HG03565 (cell line): Measurements from ENCODE around the gene APOA1.
"Not testable (repeated sequence)": the region's sequence is repeated elsewhere in the genome, so short reads cannot be mapped to it uniquely, and the experiment has no call there.

Experiments
- ATAC-seq: cut with Tn5 transposase; IDR thresholded peaks from one replicate; pipeline ENCODE4 v1.9.1; 2021; ENCODE audit warnings: mild to moderate bottlenecking, moderate library complexity; ENCODE audit not compliant: unreplicated experiment

The APOA1 gene

DNA sequence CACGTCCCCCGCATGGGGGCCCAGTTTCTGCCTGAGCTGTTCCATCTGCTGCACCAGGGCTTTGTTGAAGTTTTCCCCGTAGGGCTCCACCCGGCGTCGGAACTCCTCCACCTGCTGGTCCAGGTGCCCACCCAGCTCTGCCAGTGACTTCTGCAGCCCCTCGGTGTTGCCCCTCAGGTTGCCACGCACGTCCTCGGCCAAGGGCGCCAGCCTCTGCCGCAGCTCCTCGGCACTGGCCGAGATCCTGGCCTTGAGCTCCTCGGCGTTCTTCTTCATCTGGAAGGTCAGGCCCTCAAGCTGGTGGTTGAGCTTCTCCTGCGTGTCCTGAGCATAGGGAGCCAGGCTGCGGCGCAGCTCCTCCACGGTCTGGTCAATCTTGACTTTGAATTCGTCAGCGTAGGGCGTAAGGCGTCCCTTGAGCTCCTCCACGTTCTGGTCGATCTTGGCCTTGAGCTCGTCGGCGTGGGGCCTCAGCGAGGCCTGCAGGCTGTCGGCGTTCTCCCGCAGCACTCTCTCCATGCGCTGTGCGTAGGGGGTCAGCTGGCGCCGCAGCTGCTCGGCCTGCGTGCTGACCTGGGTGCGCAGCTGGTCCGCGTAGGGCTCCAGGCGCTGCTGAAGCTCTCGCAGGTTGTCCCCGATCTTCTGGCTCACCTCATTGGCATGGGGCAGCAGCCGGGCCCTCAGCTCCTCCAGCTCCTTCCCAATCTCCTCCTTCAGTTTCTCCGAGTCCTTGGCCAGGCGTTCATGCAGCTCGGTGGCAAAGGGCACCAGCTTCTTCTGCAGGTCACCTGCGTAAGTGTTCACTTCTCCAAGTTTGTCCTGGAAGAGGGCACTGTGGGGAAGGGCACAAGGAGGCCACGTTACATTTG lies 16.1 kb downstream of the APOA1 start:
- no peak for ATAC-seq

DNA sequence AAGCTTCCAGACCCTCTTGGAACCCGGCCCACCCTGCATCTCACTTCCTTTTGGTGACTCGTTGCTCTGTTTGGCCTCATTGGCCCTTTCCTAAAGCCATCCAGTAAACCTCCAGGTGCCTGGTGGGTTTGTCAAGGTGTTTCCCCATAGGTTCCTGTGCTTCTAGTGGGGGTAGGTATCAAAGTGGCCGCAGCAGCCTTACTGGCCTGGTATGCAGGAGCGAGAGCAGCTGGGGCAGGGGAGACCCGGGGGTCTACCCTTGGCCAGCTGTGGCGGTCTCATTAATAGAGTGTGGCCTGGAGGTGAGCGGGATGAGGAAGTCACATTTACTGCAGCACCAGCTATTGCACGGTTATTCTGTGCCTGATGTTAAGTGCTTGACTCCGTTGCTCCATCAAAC lies 18.4 kb downstream of the APOA1 start:
- ATAC-seq, result no peak

DNA sequence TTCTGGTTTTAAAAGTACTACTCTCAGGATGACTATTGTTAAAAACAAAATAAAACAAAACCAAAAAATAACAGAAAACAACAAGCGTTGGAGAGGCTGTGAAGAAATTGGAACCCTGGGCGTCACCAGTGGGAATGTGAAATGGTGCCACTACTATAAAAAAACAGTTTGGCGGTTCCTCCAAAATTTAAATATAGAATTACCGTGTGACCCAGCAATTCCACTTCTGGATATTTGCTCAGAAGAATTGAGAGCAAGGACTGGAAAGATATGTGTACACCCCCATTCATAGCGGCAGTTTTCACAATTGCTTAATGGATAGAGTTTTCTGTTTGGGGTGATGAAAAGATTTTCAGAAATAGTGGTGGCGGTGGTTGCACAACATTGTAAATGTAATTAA lies 22.9 kb downstream of the APOA1 start:
- no peak for ATAC-seq

DNA sequence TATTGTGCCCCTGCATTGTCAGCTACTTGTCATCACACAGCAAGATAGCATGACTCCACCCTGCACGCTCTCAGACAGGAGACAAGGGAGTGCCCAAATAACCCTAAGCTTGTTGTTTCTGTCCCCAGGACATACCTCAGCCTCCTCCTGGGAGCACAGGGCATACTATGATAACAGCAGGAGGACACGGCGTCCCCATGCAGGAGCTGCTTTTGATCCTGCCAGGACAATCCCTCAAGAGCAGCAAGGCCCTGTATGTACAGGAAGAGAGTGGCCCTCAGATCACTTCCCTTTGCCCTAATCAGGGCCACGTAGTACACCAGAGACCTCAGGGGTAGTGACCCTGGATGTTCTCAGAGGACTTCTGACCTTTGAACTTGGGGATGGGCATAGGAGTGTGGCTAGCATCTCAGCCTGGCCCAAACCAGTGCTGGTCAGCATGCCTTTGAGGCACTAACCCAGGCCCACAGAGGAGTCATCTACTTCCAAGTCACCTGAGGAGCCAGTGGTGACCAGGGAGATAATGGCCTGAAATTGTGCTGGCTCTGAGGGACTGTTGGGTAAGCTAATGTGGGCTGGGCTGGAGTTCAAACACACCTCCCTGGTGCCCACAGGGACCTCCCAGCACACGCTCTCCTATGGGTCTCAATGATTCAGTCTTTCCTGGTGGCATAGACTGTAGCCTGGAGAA lies 23.5 kb downstream of the APOA1 start:
- ATAC-seq, result no peak

DNA sequence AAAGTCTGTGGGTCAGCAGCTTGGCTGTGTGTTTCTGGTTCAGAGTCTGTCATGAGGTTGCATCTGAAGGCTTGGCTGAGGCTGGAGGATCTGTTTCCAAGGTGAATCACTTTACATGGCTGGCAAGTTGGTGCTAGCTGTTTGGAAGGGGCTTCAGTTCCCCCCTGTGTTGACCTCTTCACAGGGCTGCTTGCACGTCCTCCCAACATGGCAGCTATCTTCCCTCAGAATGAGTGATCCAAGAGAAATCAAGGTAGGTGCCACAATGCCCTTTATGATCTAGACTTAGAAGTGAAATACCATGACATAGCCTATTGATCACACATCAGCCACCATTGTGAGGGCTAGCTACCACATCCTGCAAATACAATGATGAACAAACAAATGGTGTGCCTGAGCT lies 24.3 kb downstream of the APOA1 start:
- no peak for ATAC-seq

DNA sequence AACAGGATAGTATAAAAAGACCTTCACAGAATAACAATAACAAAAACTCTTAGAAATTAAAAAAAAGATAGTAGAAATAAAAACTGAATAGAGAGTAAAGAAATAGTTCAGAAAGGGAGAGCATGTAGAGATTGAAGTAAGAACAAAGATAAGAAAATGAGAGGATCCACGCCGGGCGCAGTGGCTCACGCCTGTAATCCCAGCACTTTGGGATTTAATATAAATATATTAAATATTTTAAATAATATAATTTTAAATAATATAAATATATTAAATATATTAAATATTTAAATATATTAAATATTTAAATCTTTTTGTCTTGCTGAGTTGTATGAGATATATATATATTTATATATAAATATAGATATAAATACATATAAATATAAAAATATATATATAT lies 25.3 kb downstream of the APOA1 start:
- no peak for ATAC-seq

DNA sequence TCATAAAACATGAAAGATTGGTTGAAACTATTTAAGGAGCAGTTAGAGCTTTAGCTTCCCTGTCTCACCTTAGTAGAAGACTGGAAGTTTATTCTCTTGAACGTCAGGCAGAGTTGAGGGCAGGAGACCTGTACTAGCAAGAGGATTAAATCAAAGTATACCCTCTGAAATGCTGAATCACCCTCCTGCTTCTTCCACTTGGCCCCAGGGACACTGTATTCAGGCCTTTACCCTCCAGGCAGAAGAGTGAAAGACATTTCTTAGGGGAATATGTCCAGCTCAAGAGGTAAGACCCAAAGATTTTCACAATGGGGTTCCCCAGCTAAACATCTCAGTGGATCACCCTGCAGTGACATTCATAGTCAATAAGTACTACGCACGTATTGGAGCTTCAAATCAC lies 26.2 kb downstream of the APOA1 start:
- no peak for ATAC-seq

DNA sequence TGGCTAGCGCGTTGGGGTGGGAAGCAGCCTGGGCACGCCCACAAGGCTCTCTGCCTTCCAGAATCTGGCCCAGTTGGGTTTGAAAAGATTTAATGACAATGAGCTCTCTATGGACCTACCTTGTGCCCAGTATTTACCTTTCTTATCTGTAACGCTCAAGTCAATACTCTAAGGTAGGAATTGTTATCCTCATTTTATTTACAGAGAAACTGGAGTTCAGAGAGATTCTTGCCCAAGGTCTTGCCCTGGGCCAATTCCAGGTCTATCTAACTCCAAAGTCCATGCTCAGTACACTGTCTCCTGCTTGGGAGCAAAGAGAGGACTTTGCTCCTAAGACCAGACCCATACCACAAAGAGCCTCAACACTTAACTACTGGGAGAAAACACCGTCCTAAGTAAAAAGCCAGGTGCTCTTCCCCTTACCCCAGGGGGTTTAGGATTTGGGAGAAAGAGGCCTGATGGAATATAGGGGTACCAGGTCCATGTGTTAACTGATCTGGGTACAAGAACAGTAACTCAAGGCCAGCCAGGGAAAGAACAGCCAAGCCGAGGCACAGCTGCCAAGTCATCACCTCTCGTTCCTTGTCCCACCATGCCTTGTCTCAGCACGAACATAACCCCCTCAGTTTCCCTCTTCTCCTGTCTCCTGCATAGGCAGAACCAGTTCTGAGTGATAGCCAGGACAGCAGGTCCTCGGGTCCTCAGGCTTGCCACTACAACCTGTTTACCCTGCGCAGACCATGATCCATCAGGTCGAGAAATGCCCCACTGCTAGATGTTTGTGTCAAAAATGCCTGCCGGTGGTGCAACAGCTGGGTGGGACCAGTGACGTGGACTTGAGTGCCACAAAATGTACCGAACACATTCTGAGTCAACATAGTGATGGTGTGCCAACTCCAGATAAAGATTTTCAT lies 28.9 kb downstream of the APOA1 start:
- no peak for ATAC-seq

DNA sequence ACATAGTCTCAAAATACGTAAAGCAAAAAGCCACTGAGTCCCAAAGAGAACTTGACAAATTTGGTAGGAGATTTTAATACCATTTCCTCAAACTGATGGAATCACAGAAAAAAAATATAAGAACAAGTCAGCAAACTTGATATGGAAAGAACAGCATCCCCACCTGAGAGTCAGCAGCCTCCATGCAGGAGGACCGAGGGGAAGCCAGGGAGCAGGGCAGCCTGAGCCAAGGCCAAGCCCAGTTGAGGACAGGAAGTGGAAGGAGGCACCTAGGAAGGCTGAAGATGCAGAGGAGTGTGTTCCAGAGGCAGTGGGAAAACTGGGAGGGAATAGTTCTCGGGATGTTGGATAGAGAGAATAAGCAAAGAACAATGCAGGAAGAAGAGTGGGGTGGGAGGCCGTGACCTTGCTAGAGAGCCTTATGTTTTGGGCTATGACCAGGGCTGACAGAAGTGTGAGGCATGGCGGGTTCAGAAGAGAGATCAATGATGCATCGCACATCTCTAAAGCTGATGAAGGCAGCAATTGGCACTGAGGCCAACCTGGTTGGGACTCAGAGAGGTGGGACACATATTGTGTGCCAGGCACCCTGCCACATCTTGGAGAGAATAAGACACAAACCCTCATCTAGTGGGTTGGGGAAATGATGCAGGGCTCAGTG lies 29.7 kb downstream of the APOA1 start:
- no peak for ATAC-seq

DNA sequence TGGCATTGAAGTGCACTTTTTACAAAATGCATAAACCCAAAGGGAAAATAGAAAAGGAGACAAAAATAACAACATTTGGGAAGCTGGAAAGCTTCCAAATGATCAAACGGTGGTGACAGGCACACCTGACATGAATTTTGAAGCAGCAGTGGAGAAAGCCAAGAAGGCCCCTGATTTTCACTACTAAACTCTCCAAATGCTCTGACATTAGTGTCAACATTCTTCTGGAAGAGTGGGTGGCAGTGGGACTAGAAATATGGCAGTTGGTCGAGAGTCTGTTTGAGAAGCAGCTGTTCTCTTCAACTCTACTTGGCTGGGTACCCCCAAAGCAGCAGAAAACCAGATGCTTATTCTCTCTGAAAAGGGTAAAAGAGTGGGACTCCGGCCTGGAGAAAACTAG lies 33.4 kb downstream of the APOA1 start:
- no peak for ATAC-seq

DNA sequence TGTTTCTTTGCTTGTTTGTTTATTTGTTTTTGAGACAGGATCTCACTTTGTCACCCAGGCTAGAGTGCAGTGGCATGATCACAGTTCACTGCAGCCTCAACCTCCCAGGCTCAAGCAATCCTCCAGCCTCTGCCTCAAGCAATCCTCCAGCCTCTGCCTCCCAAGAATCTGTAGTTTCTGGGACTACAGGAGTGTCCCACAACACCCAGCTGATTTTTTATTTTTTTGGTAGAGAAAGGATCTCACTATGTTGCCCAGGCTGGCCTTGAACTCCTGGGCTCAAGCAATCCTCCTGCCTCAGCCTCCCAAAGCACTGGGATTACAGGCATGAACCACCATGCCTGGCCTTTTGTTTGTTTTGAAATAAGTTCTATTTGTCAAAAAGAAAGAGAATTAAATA lies 35.8 kb downstream of the APOA1 start:
- ATAC-seq, result not testable (repeated sequence)

DNA sequence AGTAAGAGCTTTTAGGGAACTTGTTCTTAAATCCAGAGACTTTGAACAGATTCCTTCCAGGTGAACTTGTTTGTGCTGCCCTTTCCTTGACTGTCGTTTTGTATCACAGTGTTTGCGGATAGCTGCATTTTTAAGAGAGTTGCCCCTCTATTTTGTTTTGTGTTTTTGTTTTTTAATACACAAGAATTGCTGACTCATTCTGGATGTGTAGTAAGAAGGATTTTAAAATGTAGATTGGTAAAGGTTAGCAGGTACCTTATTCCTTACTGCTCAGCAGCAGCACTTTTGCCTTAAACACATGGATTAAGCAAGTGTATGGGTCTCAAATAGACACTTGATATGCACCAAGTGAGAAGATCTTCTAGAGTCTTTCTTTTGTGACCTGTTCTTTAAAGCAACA lies 36.8 kb downstream of the APOA1 start:
- no peak for ATAC-seq

DNA sequence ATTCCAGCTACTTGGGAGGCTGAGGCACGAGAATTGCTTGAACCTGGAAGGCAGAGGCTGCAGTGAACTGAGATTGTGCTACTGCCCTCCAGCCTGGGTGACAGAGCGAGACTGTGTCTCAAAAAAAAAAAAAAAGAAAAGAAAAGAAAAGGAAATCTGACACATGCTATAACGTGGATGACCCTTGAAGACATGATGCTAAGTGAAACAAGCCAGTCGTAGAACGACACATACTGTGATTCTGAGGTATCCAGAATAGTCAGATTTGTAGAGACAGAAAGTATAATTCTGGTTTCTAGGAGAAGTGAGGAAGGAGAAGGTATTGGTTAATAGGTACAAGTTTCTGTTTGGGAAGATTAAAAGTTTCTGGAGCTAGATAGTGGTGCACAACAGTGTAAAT lies 39.1 kb downstream of the APOA1 start:
- ATAC-seq, result no peak

DNA sequence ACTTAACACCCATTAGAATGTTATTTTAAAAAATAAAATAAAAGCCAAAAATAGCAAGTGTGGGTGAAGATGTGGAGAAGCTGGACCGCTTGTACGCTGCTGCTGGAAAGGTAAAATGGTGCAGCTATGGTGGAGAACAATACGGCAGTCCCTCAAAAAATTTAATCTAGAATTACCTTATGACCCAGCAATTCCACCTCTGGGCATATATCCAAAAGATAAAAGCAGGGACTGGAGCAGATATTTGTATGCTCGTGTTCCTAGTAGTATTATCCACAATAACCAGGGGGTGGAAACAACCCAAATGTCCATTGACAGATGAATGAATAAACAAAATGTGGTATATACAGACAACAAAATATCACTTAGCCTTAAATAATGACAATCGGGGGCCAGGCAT lies 39.6 kb downstream of the APOA1 start:
- no peak for ATAC-seq

DNA sequence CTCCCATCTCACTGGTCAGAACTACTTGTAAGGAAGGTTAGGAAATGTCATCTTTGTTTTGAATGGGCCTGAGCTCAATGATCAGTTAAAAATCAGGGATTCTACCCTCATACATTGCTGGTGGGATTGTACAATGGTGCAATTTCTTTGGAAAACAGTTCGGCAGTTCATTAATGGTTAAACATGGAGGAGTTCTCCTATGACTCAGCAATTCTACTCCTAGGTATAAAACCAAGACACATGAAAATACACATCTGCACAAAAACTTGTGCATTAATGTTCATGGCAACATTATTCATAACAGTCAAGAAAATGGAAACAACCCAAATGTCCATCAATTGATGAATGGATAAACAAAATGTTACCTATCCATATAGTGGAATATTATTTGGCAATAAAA lies 40.9 kb downstream of the APOA1 start:
- ATAC-seq, result no peak

DNA sequence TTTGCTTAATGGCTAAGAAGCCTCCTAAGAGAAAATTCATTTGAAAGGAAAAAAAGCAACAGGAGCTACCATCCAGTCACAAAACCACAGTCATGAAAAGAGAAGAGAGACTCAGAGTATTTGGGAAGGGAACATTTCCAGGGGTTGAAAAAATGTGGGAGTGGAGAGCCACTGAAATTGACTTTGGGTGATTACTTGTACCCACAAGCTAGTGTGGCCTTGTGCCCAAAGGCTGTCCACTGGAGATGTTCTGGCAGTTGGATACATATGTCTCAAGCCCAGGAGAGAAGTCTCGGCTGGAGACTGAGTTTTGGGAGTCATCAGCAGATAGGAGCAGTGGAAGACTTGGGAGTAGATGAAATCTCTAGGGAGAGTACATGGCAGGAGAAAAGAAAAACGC lies 42.6 kb downstream of the APOA1 start:
- no peak for ATAC-seq

DNA sequence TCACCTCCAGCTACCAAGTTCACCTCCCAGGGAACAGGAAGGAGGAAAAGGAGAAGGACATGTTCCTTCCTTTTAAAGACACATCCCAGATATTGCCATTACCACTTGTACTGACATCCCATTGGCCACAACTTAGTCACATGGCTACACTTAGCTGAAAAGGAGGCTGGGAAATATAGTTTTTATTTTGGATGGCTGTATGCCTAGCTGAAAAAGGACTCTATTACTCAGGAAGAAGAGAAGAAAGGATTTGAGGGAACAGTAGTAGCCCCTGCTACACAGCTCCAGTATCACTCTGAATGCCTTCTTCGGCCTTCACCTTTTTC lies 43.7 kb downstream of the APOA1 start:
- ATAC-seq, result no peak

DNA sequence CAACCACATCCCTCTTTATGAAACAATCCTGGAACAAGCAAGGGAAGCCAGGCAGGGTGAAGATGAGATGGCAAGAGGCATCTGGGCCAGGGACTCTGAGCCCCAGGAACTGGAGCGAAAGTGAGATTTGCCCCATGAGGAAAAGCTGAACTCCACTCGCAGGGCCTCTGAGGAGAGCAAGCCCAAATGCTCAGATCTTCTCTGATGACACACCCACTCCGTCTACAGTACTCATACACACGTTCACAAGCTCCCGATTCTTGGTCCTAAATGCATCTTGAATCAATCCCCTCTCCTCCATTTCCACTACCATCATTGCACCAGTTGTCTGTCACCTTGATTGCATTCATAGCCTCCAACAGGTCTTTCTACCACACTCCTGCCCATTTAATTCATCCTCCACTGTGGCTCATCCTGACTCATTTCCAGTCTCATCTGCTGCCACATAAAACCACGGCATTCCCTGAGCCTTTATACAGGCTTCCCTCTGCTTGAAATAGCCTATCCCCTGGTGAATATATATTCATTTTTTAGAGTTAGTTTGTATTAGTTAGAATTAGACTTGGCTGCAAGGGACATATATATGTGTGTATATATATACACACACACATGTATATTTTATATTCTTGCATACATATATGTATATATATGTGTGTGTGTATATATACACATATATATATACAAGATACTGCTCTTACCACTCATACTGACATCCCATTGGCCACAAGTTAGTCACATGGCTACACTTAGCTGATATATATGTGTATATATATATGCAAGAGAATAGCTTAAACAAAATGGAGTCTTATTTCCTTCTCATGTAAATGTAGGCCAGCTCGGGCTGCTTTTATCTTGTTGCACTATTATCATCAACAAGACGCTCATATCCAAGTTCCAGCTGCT lies 44.3 kb downstream of the APOA1 start:
- ATAC-seq, result no peak

DNA sequence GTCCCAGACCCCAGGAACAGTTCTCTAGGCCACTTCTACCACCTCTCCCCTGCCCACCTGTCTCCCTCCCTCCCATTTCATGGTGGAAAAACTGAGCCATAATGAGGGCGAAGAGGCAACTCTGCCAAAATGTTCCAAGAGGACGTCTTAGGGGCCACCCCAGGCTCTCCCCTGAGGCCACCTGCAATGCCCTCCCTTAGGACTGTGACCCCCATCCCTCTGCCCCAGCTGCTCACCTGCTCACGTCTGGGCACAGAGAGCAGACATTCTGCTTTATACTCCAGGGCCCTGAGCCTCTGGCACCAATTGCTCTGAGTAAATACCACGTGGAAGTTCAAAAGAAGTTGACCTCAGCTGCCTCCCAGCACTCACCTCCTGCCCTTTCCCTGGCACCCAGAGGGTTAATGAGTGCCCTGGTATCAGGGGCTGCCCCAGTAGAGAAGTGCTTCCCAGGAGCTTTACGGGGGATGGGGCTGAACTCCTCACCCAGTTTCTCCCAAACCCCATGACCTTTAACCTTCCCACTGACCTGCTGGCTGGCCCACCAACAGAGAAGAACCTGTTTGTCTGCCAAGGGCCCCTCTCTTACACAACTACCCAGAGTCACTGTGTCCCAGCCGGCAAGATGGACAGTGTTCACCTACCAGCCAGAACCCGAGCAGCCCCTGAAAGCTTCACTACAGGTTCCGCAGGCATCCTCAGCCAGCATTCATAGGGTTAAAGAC lies 45.1 kb downstream of the APOA1 start:
- no peak for ATAC-seq

DNA sequence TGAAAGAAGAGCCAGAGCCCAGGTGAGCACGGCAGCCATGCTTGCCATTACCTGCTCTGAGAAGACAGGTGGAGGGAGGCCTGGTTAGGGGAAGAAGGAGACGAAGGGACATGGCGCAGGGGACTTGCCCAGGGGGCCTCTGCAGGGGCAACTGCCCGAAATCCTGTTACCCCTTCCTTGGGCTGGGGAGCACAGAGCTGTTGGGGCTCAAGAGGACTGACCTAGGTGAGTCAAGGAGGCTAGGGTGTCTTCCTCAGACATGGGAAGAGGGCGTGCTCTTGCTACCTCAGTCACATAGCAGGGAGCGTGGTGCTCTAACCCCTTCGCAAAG lies 45.6 kb downstream of the APOA1 start, which contains the start of gene APOA5:
APOA5 (minus strand) TSS at position 67 of the 331 bp plus-strand sequence; CDS start at position 48, 19 bp downstream.
- ATAC-seq, result no peak
